Gastroesophageal sphincter (tissue), 3 donors: ENCODE measurements around the gene MRPL22.
"Not testable (repeated sequence)": the region's sequence is repeated elsewhere in the genome, so short reads cannot be mapped to it uniquely, and the experiment has no call there.

Experiments
- CTCF ChIP-seq, 4 experiments: fragments of 200-600 bp in 2 of 4; fragments of 450-650 bp in 2 of 4; sonication (generic) in 1 of 4; IDR thresholded peaks; one replicate each; pipeline ENCODE4 v1.5.1; 2017 to 2019; ENCODE audit warnings: antibody characterized with exemption in 4 of 4, mild to moderate bottlenecking in 2 of 4, moderate library complexity in 2 of 4
- EP300 ChIP-seq: sonication (generic); formaldehyde crosslinking; IDR thresholded peaks from one replicate; pipeline ENCODE4 v1.6.1; 2017; ENCODE audit warnings: antibody characterized with exemption, mild to moderate bottlenecking
- POLR2A ChIP-seq, 2 donors: fragments of 450-650 bp; IDR thresholded peaks; one replicate each; pipeline ENCODE4 v1.6.1; 2017; ENCODE audit warnings: antibody characterized with exemption in 2 of 2, mild to moderate bottlenecking in 2 of 2, moderate library complexity in 1 of 2
- POLR2AphosphoS5 ChIP-seq: sonication (generic); formaldehyde crosslinking; IDR thresholded peaks from one replicate; pipeline ENCODE4 v1.6.1; 2017; ENCODE audit warnings: antibody characterized with exemption

GRCh38 chr5:154939387-154939786, 1.5 kb upstream of the MRPL22 start:
- not testable (repeated sequence) for TF ChIP-seq POLR2A (IDR thresholded peaks at IDR 0.05); CTCF (IDR thresholded peaks at IDR 0.05); EP300; POLR2AphosphoS5
